Activated CD4-positive, alpha-beta T cell treated with anti-CD3 and anti-CD28 coated beads, Interleukin-2, Interleukin-4, amounts not matched to agents 100 ng/mL and 50 ng/mL, durations not matched to agents 16 hours and 8 hours (primary cell): ENCODE data around the gene PNMA8A.
"Not testable (repeated sequence)": the region's sequence is repeated elsewhere in the genome, so short reads cannot be mapped to it uniquely, and the experiment has no call there.

Experiments
- DNase-seq: peaks from one replicate; pipeline ENCODE4 v3.0.0-alpha.2; 2020; ENCODE audit warnings: low spot score

Gene PNMA8A

DNA sequence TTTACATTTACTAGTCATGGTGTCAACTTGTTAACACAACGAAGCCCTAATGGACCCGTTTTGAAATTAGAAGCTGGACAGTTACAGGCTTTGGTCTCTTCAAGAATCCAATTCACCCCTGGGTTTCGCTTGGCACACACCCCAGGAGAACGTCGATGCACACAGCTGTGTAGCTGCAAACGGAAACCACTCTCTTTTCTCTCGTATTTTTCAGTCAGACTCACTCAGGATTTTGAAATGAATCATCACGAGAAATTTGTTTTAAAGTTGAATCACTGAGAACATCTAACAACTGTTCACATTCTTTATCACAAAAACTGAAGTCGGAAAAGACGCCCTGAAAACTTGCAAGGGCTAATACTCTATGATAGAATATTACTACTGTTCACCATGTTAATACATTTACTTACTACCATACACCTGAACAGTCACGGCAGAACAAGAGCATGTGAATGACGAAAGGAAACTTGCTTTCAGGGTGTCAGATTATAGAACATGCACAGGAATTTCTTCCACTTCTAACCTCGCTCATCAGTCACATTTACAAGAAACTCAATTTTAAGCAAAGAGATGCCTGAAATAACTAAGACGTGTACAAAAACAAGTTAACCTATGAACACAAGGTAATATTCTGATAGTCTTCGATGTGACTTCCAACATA is 4.7 kb downstream of the PNMA8A start:
- DNase-seq = peak; percentile 53

DNA sequence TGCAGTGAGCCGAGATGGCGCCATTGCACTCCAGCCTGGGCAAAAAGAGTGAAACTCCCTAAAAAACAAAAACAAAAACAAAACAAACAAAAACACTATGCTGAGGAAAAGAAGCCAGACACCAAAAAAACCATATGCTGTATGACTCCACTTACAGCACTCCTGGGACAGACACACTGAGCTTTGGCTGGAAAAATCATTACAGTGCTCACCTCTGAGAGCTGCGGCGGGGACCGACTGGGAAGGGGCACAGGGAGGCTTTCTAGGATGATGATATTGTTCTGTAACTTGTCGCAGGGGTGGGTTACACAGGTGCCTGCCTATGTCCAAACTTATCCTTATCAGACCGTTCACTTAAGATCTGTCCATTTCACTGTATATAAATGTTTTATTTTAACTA is 7.8 kb downstream of the PNMA8A start:
- no peak for DNase-seq

DNA sequence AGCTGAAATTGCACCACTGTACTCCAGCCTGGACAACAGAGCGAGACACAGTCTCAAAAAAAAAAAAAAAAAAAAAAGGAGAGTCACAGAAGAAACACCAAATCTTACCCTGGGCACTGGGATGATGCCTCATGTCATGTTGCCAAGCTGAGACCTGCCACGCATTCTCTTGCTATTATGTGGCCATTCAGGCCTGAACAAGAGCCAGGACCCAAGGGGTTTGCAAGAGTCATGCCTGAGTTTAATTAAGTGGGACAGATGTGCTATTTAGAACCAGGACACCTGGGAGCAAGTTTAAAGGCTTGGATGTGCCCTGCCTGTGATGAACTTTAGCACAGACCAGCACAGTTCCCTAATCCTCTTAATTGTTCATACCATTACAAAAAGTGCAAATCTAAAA is 9.8 kb downstream of the PNMA8A start:
- no peak for DNase-seq

DNA sequence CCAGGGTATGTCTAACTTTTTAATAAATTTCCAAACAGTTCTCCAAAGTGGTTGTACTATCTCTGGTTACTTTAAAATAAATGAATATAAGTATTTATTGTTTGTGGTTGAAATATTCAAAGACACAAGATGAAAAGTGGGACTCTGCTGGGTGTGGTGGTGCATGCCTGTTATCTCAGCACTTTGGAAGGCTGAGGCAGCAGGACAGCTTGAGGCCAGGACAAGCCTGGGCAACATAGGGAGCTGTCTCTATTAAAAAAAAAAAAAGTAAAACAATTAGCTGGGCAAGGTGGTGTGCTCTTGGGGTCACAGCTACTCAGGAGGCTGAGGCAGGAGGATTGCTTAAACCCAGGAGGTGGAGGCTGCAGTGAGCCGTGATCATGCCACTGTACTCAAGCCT is 10.4 kb downstream of the PNMA8A start:
- DNase-seq = no peak

DNA sequence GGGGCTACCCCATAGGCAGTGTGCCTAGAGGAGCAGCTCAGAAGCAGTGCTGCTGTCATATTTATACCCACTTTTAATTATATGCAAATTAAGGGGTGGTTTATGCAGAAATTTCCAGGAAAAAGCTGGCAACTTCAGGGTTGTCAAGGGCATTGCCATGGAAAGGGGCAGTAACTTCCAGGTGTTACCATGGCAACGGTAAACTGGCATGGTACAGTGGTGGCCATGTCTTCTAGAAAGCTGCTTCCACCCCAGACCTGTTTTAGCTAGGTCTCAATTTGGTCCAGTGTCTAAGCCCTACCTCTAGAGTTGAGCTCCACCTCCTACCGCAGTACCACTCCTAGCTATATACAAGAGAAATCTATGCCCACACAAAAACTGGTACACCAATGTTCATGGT is 11.3 kb downstream of the PNMA8A start:
- no peak for DNase-seq

DNA sequence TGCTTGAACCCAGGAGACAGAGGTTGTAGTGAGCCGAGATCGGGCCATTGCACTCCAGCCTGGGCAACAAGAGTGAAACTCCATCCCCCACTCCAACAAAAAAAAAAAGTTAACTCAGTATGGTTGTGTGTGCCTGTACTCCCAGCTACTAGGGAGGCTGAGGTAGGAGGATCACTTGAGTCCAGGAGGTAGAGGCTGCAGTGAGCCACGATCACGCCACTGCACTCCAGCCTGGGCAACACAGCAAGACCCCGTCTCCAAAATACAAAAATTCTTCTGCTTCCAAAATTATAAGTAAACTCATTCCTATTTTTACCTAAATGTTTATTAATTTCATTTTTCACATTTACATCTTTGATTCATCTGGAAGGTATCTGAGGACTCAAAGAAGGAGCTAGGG is 14.4 kb downstream of the PNMA8A start:
- no peak for DNase-seq

DNA sequence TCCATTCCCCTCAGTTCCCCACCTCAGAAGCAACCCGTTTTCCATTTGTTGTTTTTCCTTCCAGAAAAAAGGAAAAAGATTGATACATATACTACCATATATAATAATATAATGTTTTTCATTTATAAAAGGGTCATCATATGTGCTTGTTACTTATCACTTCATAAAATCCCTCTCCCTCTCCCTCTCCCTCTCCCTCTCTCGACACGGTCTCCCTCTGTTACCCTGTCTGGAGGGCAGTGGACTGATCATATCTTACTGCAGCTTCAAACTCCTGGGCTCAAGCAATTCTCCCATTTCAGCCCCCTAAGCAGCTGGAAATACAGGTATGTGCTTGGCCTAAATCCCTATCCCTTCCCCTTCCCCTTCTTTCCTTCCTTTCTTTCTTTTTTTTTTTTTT is 17.1 kb downstream of the PNMA8A start:
- DNase-seq = no peak

DNA sequence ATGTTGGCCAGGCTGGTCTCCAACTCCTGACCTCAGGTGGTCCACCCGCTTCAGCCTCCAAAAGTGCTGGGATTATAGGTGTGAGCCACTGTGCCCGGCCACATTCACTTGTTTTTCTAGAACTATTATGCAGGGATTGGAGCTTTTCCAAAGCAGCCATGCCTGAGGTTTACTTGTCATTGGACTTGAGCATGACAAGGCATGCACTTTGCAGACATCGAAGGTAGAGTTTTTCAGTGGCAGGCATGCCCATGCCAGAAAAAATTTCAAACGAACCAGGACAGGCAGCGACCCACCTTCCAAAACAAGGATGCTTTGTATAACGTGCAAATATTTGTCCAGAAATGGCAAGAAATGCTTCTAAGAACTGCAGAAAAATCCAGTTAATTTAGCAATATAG is 17.7 kb downstream of the PNMA8A start:
- DNase-seq = no peak

DNA sequence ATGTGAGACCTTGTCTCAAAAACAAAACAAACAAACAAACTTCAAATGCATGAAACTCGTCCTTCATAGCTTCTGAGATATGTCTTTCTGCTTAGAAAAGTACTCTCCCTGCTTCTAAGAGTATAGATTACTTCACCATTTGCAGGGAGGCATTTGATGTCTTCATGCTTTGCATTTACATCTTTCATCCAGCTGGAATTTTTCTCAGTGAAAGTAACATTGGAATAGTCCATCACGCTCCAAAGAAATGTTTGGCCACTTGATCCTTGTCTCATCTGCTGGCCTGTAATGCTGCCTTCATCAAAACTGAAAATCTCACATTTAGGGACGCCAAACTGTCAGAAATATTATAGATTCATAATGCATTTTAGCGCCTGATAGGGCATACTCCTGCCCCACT is 19.2 kb downstream of the PNMA8A start:
- no peak for DNase-seq

DNA sequence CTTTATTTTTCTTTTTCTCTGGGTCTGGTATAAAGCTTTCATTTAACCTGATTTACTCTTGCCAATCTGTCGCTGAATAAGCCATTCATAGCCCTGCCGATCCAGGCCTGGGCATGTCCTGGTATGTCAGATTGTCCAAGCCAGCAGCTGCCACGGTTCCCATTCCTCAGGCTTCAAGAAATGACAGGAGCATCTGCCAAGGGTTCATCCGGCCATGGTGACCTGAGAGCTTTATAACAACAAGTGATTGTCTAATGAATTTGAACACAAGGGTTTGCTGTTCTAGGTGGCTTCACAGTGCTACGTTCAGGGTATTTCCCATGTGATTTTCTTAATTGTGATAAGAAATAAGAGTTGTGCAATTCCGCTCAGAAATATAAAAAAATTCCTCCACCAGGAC is 20.0 kb downstream of the PNMA8A start:
- no peak for DNase-seq

DNA sequence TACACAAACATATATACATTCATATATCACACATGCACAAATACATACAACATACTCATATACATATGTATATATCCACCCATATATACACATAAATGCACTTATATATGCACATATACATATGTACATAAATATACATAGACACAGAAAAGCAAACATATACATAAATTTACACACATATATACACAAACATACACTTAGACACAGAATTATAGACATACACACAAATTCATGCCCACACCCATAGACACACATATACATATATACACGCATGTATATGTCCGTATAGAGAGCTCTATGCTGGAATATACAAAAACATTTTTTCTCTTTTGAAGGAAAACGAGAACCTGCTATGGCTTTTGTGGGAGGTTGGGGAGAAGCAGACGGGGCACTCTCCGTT is 20.6 kb downstream of the PNMA8A start:
- no peak for DNase-seq

DNA sequence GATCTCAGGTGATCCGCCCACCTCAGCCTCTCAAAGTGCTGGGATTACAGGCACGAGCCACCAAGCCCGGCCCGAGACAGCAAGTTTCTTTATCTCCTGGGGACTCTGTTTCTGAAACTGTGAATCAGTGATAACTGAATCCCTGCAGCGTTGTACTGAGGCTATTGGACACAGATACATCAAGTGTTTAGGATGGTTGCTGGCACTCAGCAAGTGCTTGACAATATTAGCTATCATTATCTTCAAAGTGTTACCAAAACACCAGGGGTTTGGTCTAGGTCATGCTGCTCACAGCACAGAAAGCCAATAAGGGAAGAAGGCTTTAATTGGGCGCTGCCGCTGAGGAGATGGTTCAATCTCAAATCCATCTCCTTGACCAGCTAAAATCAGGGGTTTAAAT is 22.1 kb downstream of the PNMA8A start:
- no peak for DNase-seq

DNA sequence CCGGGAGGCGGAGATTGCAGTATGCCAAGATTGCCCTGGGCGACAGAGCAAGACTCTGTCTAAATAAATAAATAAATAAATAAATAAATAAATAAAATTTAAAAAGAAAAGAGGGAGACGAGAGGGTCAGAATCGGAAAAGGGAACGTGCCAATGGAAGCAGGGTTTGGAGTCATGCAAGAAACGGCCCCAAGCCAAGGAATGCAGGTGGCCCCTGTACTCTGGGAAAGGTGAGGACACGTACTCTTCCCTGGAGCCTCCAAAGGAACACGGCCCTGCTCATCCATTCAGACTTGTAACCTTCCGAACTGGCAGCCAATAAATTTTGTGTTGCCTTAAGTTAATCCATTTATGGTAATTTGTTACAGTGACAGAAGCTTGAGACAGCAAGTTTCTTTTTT is 22.8 kb downstream of the PNMA8A start:
- no peak for DNase-seq

DNA sequence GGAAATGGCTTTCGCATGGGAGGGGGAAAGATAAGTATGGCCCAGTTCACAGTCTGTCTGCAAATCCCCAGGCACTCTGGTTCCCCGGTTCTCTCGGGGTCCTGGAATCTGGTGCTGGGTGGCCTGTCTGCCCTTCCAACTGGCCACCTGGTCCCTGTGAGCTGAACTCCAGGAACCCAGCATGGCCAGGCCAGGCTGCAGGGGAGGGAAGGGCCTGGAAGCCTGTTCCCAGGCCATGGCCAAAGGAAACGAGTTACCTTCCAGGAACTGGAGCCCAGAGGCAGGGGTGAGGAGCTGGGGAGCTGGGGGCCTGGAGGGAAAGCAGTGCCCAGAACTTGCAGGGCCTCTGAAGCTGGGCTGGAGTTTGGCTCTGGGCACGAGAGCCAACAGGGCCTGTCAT is 23.5 kb downstream of the PNMA8A start:
- no peak for DNase-seq

DNA sequence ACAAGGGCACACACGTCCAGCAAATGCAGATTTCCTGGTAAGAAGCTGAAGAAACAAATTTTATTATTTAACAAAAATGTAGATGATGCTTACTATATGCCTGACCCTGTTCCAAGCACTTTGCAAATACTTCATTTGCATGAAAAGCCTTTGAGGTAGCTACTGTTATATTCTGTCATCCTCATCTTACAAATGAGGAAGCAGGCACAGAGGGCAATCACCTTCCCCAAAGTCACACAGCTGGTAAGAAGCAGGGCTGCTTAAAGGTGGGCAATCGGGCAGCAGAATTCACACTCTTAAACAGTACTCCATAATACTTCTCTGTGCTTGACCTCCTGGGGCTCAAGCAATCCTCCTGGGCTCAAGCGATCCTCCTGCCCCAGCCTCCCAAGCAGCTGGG is 24.4 kb downstream of the PNMA8A start:
- no peak for DNase-seq

DNA sequence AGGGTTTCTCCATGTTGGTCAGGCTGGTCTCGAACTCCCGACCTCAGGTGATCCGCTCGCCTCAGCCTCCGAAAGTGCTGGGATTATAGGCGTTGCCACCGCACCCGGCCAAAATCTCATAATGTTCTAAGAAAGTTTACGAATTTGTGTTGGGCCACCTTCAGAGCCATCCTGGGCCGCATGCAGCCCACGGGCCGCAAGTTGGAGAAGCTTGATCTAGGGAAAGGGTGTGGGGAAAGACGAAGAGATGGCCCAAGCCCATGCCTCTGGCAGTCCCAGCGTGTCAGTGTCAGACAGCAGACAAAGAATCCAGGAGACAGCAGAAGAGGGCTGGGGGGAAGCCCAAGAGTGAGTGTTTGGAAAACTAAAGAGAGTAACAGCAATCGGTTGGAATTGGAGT is 25.3 kb downstream of the PNMA8A start:
- DNase-seq = no peak

DNA sequence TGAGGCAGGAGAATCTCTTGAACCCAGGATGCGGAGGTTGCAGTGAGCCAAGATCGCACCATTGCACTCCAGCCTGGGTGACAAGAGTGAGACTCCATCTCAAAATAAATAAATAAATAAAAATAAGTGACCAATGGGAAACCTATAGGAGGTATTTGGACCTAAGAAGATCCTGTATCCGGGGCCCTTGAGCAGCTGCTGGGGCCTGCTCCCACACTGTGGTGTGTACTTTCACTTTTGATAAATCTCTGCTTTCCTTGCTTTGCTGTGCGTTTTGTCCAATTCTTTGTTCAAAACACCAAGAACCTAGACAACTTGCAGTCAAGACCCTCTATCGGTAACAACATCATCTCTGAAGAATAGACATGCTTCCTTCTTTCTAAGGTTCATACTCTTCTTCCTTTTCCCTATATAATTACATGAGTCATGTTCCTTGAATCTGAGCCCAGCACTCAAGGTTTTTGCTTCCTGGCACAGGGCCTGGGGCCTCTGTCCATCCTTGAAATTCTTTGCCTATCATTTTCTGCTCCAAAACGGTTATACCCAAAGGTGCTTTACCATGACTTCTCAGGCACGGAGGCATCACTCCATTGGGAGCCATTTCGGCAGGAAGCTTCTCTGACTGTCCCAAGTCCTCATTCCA is 28.4 kb downstream of the PNMA8A start:
- DNase-seq = no peak

DNA sequence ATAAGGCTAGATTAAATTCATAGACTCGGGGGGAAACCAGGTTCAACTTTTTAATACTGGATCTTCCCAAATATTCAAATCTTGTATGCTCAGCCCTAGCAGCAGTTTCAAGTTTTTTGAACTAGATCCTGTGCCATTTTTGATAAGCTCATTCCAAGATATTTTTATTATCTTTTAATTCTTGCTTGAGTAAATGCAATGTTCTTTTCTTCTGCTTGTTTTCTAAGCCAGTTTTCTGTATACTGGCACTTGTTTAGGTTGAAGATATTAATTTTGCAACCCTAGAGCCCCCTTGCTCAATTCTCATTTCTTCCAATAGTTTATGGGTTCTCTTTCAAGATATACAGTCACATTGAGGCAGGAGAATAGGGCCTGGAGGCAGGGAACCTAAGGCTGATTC is 29.5 kb downstream of the PNMA8A start:
- no peak for DNase-seq

DNA sequence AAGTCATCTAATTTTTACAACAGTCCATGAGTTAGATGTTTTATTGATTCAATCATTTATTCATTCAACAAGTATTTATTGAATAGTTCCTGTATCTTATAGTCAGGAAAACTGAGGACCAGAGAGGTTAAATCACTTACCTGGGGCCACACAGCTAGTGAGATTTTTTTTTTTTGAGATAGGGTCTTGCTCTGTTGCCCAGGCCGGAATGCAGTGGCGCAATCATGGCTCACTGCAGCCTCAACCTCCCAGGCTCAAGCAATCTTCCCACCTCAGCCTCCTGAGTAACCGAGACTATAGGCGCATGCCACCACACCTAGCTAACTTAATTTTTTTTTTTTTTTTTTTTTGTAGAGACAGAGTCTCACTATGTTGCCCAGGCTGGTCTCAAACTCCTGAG is 35.7 kb downstream of the PNMA8A start:
- DNase-seq = not testable (repeated sequence)

DNA sequence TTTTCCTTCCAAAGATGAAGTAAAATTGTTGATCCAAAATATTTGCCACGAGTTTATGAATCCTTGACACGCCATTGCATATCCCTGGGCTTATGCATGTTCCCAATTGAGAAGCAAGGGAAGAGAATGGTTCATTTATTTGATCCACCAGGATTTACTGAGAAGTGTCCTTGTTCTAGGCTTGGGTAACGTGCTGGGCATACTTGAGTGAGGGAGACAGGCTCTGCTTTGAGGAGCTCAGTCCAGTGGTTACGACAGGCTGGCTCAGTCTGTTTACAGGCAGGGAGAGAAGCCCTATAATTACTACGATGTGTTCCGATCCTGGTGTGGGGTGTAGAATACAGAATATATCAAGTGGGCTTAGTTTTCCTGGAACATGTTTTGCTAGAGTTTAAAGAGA is 36.4 kb downstream of the PNMA8A start:
- DNase-seq = no peak

DNA sequence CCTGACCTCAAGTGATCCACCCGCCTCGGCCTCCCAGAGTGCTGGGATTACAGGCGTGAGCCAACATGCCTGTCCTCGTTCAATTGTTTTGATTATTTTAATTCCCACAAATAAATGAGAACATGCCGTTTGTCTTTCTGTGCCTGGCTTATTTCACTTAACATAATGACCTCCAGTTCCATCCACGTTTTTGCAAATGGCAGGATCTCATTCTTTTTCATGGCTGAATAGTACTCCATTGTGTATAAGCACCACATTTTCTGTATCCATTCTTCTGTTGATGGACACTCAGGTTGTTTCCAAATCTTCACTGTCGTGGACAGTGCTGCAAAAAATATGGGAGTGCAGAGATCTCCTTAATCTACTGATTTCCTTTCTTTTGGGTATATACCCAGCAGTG is 37.9 kb downstream of the PNMA8A start:
- not testable (repeated sequence) for DNase-seq

DNA sequence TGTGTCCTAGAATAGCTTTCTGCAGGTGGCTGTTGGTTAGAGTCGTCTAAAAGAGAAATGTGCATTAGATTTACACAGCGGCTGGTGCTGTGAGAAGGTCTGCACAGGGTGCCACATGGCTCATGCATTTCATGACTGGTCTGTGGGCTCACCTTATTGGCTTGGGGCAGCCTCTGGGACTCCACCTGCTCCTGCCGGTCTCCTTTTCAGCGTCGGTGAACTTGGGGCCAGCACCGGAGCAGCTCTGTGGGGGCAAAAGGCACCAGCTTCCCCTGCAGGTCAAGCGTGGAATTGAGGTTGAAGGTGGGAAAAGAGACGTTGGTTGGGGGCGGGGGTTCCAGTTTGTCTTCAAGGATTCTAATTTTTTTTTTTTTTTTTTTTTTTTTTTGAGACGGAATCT is 39.5 kb downstream of the PNMA8A start:
- DNase-seq = no peak

DNA sequence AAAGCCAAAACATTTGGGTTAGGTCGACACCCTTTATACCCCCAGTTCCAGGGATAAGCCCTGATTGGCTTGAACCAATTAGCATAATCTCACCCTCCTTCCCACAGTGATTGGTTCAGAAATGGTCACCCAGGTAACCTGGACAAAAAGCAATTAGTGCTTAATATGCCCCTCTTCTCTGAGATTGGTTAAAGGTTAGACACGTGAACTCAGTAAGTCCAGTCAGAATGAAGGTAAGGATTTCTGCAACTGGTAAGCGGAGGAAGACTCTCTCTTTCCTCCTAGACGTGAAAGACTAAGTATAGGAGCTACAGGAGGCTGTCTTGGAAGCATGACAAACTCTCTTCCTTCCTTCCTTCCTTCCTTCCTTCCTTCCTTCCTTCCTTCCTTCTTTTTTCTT is 41.4 kb downstream of the PNMA8A start:
- no peak for DNase-seq
